MM.1S (cell line): ENCODE data around the gene KBTBD7.

Source experiments
- DNase-seq: peaks from one replicate; pipeline ENCODE4 v3.0.0-alpha.2; 2015
- H2AFZ ChIP-seq: fragments of 300-600 bp; sonication (generic); 2 replicates; pipeline ENCODE4 v1.6.0; 2016; ENCODE audit warnings: antibody characterized with exemption, low read length
- H3F3A ChIP-seq: fragments of 300-600 bp; sonication (generic); 2 replicates; pipeline ENCODE4 v1.6.1; 2016; ENCODE audit warnings: mild to moderate bottlenecking, antibody characterized with exemption, low read length, moderate library complexity, mixed read lengths; ENCODE audit not compliant: insufficient read depth
- H3K27ac ChIP-seq: fragments of 300-600 bp; sonication (generic); 2 replicates; pipeline ENCODE4 v1.5.1; 2016; ENCODE audit warnings: mild to moderate bottlenecking, low read length
- H3K27me3 ChIP-seq: fragments of 300-600 bp; sonication (generic); replicated peaks from 2 replicates; pipeline ENCODE4 v1.6.0; 2016; ENCODE audit warnings: low read length; ENCODE audit not compliant: insufficient read depth
- H3K36me3 ChIP-seq: fragments of 300-600 bp; sonication (generic); replicated peaks from 2 replicates; pipeline ENCODE4 v1.6.1; 2016; ENCODE audit warnings: mild to moderate bottlenecking, low read length, mixed read lengths; ENCODE audit not compliant: insufficient read depth
- H3K4me1 ChIP-seq: fragments of 300-600 bp; sonication (generic); 2 replicates; pipeline ENCODE4 v1.6.1; 2016; ENCODE audit warnings: low read length, mixed read lengths
- H3K4me2 ChIP-seq: fragments of 300-600 bp; sonication (generic); 2 replicates; pipeline ENCODE4 v1.6.0; 2016; ENCODE audit warnings: low read depth, low read length
- H3K4me3 ChIP-seq: fragments of 300-600 bp; sonication (generic); 2 replicates; pipeline ENCODE4 v1.5.1; 2016; ENCODE audit warnings: low read length, mixed read lengths
- H3K79me2 ChIP-seq: fragments of 300-600 bp; sonication (generic); 2 replicates; pipeline ENCODE4 v1.6.1; 2016; ENCODE audit warnings: mixed run types, low read length, mixed read lengths
- H3K9ac ChIP-seq: fragments of 300-600 bp; sonication (generic); 2 replicates; pipeline ENCODE4 v1.6.1; 2016; ENCODE audit warnings: low read length, mixed read lengths
- H3K9me2 ChIP-seq: fragments of 300-600 bp; sonication (generic); replicated peaks from 2 replicates; pipeline ENCODE4 v1.6.1; 2016; ENCODE audit warnings: mild to moderate bottlenecking, low read length, mixed read lengths; ENCODE audit not compliant: insufficient read depth
- H3K9me3 ChIP-seq: fragments of 300-600 bp; sonication (generic); replicated peaks from 2 replicates; pipeline ENCODE4 v1.6.1; 2016; ENCODE audit warnings: mild to moderate bottlenecking, low read length, mixed read lengths; ENCODE audit not compliant: insufficient read depth
- H4K20me1 ChIP-seq: fragments of 300-600 bp; sonication (generic); 2 replicates; pipeline ENCODE4 v1.6.1; 2016; ENCODE audit warnings: mild to moderate bottlenecking, low read length, moderate library complexity, mixed read lengths; ENCODE audit not compliant: insufficient read depth
- EZH2 ChIP-seq: fragments of 300-600 bp; sonication (generic); optimal IDR thresholded peaks from 2 replicates; pipeline ENCODE3; 2017; ENCODE audit warnings: low read depth, mild to moderate bottlenecking, antibody characterized with exemption, low read length, mixed read lengths
- EZH2phosphoT487 ChIP-seq: fragments of 300-600 bp; sonication (generic); IDR thresholded peaks from 2 replicates; pipeline ENCODE4 v1.6.1; 2018; ENCODE audit warnings: antibody characterized with exemption, low read length
- TF ChIP-seq, protein P1 (sequence below): fragments of 300-600 bp; sonication (generic); IDR thresholded peaks from 2 replicates; pipeline ENCODE4 v1.5.1; 2016; ENCODE audit warnings: antibody characterized with exemption, low read length, mixed read lengths

KBTBD7 gene

DNA sequence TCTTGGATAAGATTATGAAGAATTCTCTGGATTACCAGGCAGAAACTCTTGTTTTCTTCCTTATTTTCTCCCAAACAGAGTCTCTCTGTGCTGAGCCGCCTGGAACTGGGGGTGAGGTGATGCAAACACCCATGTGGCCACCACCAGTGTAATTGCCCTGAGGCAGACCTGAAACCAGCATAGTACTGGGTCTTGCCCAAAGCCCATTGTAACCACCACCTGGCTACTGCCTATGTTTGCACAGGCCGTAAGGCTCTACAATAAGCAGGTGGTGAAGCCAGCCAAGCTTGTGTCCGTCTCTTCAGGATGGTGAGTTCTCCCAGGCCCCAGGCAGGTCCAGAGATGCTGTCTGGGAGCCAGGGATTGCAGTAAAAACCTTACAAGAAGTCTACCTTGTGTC, 18.9 kb upstream of the KBTBD7 start:
- H3K4me2 ChIP-seq, result no peak overlapping the region
- DNase-seq, result no peak
- no peaks in the 10 kb centered on the region for H3K9me3 ChIP-seq
- no peak overlapping the region for H2AFZ ChIP-seq
- H3K9ac ChIP-seq, result no peak overlapping the region
- no peaks in the 10 kb centered on the region for H3K9me2 ChIP-seq
- TF ChIP-seq EZH2 (no peak), EZH2phosphoT487 (no peak)
- TF ChIP-seq, protein P1, sequence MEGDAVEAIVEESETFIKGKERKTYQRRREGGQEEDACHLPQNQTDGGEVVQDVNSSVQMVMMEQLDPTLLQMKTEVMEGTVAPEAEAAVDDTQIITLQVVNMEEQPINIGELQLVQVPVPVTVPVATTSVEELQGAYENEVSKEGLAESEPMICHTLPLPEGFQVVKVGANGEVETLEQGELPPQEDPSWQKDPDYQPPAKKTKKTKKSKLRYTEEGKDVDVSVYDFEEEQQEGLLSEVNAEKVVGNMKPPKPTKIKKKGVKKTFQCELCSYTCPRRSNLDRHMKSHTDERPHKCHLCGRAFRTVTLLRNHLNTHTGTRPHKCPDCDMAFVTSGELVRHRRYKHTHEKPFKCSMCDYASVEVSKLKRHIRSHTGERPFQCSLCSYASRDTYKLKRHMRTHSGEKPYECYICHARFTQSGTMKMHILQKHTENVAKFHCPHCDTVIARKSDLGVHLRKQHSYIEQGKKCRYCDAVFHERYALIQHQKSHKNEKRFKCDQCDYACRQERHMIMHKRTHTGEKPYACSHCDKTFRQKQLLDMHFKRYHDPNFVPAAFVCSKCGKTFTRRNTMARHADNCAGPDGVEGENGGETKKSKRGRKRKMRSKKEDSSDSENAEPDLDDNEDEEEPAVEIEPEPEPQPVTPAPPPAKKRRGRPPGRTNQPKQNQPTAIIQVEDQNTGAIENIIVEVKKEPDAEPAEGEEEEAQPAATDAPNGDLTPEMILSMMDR, result no peak
- no peaks in the 10 kb centered on the region for H3K79me2 ChIP-seq
- H3K27me3 ChIP-seq, result no peaks in the 10 kb centered on the region
- no peaks in the 10 kb centered on the region for H3K4me1 ChIP-seq
- no peak overlapping the region for H3K4me3 ChIP-seq
- H3K27ac ChIP-seq, result no peak overlapping the region
- H3K36me3 ChIP-seq, result no peaks in the 10 kb centered on the region
- no peaks in the 10 kb centered on the region for H4K20me1 ChIP-seq
- no peaks in the 10 kb centered on the region for H3F3A ChIP-seq

DNA sequence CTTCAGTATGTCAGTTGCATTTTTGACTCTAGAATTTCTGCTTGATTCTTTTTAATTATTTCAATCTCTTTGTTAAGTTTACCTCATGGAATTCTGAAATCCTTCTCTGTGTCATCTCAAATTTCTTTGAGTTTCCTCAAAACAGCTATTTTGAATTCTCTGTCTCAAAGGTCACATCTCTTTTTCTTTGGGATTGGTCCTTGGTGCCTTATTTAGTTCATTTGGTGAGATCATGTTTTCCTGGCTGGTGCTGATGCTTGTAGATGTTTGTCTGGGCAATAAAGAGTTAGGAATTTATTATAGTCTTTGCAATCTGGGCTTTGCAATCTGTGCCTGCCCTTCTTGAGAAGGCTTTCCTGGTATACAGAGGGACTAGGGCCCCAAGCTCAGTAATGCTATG, 18.5 kb upstream of the KBTBD7 start:
- Histone ChIP-seq H3K9ac (no peak overlapping the region), H3K36me3 (no peaks in the 10 kb centered on the region), H2AFZ (no peak overlapping the region), H4K20me1 (no peaks in the 10 kb centered on the region), H3K4me1 (no peaks in the 10 kb centered on the region), H3K4me2 (no peak overlapping the region), H3K9me2 (no peaks in the 10 kb centered on the region), H3K27me3 (no peaks in the 10 kb centered on the region), H3K27ac (no peak overlapping the region), H3K4me3 (no peak overlapping the region), H3K79me2 (no peaks in the 10 kb centered on the region), H3K9me3 (no peaks in the 10 kb centered on the region), H3F3A (no peaks in the 10 kb centered on the region)
- no peak for DNase-seq
- TF ChIP-seq EZH2 (no peak), EZH2phosphoT487 (no peak)
- TF ChIP-seq, protein P1, result no peak

DNA sequence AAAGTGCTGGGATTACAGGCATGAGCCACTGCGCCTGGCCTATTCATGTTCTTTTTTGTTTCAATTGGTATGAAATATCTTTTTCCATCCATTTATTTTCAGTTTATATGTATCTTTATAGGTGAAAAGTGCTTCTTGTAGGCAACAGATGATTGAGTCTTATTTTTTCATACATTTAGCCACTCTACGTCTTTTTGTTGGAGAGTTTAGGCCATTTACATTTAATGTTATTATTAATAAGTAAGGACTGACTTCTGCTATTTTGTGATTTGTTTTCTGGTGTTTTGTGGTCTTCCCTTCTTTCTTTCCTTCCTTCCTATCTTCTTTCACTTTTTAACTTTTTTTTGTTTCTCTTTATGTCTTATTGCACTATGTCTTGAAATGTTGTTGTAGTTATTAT, 16.7 kb upstream of the KBTBD7 start:
- H3K4me1 ChIP-seq, result no peaks in the 10 kb centered on the region
- no peaks in the 10 kb centered on the region for H3K27me3 ChIP-seq
- no peaks in the 10 kb centered on the region for H3K9me2 ChIP-seq
- no peaks in the 10 kb centered on the region for H3K9me3 ChIP-seq
- no peak overlapping the region for H2AFZ ChIP-seq
- H3K79me2 ChIP-seq, result no peaks in the 10 kb centered on the region
- TF ChIP-seq EZH2 (no peak), EZH2phosphoT487 (no peak)
- TF ChIP-seq, protein P1, result no peak
- no peak overlapping the region for H3K4me3 ChIP-seq
- no peaks in the 10 kb centered on the region for H4K20me1 ChIP-seq
- H3K27ac ChIP-seq, result no peak overlapping the region
- H3K9ac ChIP-seq, result no peak overlapping the region
- no peaks in the 10 kb centered on the region for H3F3A ChIP-seq
- no peak for DNase-seq
- H3K36me3 ChIP-seq, result no peaks in the 10 kb centered on the region
- H3K4me2 ChIP-seq, result no peak overlapping the region
